ENCODE data around the gene TCEAL4. TPM values are rescaled to one million over a fixed set of nuclear protein-coding genes. Genes with fewer than 3 reads are reported as not detected.

The TCEAL4 gene
- polyA plus RNA-seq, 1 donor from 2014 or later: 26.0 TPM

DNA sequence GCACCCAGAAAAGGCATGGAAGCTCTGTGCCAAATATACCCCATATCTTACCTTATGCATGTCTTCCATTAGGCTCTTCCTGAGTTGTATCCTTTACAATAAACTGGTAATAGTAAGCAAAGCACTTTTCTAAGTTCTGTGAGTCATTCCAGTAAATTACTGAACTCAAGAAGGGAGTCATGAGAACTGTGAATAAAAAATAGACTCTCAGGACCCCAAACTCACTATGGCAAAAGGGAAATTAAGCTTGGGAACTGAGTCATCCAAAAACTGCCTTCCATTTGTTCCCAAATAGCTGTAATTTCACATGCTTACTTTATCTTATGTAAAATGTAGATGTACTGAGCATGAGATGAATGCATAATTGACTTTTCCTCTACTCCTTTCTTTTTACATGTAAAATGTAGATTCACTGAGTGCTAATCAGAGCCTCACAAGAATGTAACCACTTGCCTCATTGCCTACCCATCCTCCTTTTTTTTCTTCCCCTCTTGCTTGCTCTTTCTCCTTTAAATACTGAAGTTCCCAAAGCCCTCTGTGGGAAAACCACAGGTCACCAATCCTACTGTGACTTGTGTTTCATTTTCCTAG lies 30.6 kb downstream of the TCEAL4 start:
- no peak overlapping the region for H3K4me3 Mint-ChIP-seq
- H3K36me3 Mint-ChIP-seq: no peaks in the 10 kb centered on the region
- H3K27me3 Mint-ChIP-seq: no peaks in the 10 kb centered on the region

GRCh38 chrX:103616676-103617186 lies 31.4 kb downstream of the TCEAL4 start:
- Mint-ChIP-seq H3K4me3 (no peak overlapping the region), H3K4me1 (no peaks in the 10 kb centered on the region), H3K27ac (no peak overlapping the region), H3K27me3 (no peaks in the 10 kb centered on the region), H3K9me3 (peaks cover 0 to 3% (median 0%) of the 10 kb centered on the region in 3 donors), H3K36me3 (no peaks in the 10 kb centered on the region)

More for the DNA sequence above, 30.6 kb downstream of the TCEAL4 start:
- Mint-ChIP-seq H3K9me3 (peaks cover 0 to 3% (median 0%) of the 10 kb centered on the region in 3 donors), H3K27ac (no peak overlapping the region), H3K4me1 (no peaks in the 10 kb centered on the region)

- Mint-ChIP-seq H3K9me3 (peaks cover 0 to 4% (median 0%) of the 10 kb centered on the region in 3 donors), H3K4me3 (no peak overlapping the region), H3K27ac (no peak overlapping the region), H3K36me3 (no peaks in the 10 kb centered on the region), H3K27me3 (peaks cover 1% of the 10 kb centered on the region), H3K4me1 (peaks cover 5 to 9% (median 7%) of the 10 kb centered on the region in 3 donors)
These were observed 38.8 kb downstream of the TCEAL4 start for GRCh38 chrX:103624111-103624510.

DNA sequence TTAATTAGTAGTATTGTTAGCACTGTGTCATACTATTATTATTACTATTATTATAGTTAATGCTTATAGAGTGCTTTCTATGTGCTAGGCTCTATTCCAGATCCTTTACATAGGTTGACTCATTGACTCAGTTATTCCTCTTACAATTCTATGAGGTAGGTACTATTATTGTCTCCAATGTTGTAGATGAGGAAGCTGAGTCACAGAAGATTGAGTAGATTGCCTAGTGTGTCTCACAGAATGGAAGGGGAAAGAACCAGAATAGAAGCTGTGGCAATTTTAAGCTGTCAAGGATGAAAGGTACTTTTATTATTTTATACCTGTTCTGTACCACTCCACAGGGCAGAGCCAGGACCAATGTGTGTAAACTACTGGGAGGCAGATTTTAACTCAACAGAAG lies 41.5 kb downstream of the TCEAL4 start:
- Mint-ChIP-seq H3K27ac (no peak overlapping the region), H3K27me3 (peaks cover 1% of the 10 kb centered on the region), H3K4me1 (peaks cover 8 to 9% (median 9%) of the 10 kb centered on the region in 3 donors), H3K9me3 (peaks cover 0 to 4% (median 0%) of the 10 kb centered on the region in 3 donors), H3K4me3 (peak overlapping the region in 1 of 4 donors; percentile 58), H3K36me3 (no peaks in the 10 kb centered on the region)

GRCh38 chrX:103628386-103629317 lies 43.3 kb downstream of the TCEAL4 start, which contains the start of gene TCEAL1:
TSS of gene TCEAL1 (plus strand) at chrX:103628975. CDS start at chrX:103629917, 942 bp downstream.
- Mint-ChIP-seq H3K4me1 (peaks cover 8 to 9% (median 9%) of the 10 kb centered on the region in 3 donors), H3K4me3 (peak within 1 kb of the TSS; percentile 78 to 96 (median 92)), H3K27ac (peak within 1 kb of the TSS; percentile 71 to 92 (median 90))

DNA sequence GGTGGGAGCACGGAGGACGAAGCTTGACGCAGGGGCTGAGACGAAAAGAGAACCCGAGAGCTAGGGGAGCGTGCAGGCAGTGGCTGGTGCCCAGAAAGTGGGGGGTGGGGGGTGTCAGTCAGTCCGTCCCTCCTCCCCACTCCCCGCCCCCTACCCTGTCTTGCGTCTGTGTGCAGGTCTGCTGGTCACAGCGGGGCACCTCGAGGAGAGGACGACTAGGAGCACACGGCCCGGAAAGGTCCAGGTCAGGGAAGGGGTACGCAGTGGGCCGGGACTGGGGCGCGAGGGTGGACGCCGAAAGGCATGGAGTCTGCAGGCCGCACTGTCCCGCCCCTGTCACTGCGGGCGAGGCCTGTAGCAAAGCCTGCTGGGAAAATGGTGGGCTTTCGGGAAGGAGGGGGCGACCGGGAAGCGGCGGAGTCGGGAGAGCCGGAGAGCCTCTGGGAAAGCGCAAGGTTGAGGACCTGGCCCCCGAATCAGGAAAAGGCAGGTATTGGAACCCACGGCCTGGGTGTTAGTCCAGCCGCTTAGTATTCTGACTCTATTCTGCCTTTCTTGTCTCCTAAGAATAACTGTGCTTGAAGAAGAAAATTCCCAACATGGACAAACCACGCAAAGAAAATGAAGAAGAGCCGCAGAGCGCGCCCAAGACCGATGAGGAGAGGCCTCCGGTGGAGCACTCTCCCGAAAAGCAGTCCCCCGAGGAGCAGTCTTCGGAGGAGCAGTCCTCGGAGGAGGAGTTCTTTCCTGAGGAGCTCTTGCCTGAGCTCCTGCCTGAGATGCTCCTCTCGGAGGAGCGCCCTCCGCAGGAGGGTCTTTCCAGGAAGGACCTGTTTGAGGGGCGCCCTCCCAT lies 44.2 kb downstream of the TCEAL4 start:
- Mint-ChIP-seq H3K27ac (peak overlapping the region; percentile 54 to 92 (median 71)), H3K4me3 (peak overlapping the region; percentile 78 to 96 (median 92)), H3K4me1 (peaks cover 8 to 9% (median 9%) of the 10 kb centered on the region in 3 donors), H3K36me3 (no peaks in the 10 kb centered on the region), H3K9me3 (peaks cover 0 to 4% (median 0%) of the 10 kb centered on the region in 3 donors), H3K27me3 (peaks cover 1% of the 10 kb centered on the region)

More at GRCh38 chrX:103628386-103629317, 43.3 kb downstream of the TCEAL4 start, which contains the start of gene TCEAL1:
- H3K9me3 Mint-ChIP-seq: peaks cover 0 to 4% (median 0%) of the 10 kb centered on the region in 3 donors
- peaks cover 1% of the 10 kb centered on the region for H3K27me3 Mint-ChIP-seq
- H3K36me3 Mint-ChIP-seq: no peaks in the 10 kb centered on the region

- Mint-ChIP-seq H3K9me3 (peaks cover 0 to 4% (median 0%) of the 10 kb centered on the region in 3 donors), H3K27me3 (peaks cover 1% of the 10 kb centered on the region), H3K4me1 (peaks cover 8 to 9% (median 9%) of the 10 kb centered on the region in 3 donors), H3K27ac (peak overlapping the region in 2 of 3 donors; percentile 54 to 92), H3K36me3 (no peaks in the 10 kb centered on the region), H3K4me3 (peak overlapping the region in 3 of 4 donors; percentile 78 to 96 (median 91))
These were observed 44.8 kb downstream of the TCEAL4 start for GRCh38 chrX:103630171-103630511.

DNA sequence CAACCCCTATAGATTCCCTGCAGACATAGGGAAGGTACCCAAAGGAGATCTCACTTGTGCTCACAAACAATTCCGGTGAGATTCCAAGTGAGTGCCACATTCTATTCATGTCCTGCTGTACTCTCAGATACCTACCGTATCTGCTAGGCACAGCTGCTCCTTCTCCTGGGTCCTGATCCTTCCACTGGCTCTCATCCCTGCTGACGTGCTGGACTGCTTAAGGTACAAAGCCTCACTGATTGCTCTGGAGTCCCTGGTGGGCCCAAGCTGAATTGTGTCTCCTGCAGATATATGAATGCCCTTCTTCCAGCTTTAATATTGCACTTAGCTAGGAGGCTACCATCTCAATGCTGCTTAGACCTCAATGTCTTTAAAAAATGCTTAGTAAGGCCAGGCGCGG lies 45.8 kb downstream of the TCEAL4 start:
- peak overlapping the region in 1 of 4 donors; percentile 47 for H3K4me3 Mint-ChIP-seq
- peaks cover 0 to 4% (median 0%) of the 10 kb centered on the region in 3 donors for H3K9me3 Mint-ChIP-seq
- H3K4me1 Mint-ChIP-seq: peaks cover 5 to 9% (median 9%) of the 10 kb centered on the region in 3 donors
- H3K36me3 Mint-ChIP-seq: no peaks in the 10 kb centered on the region
- H3K27ac Mint-ChIP-seq: no peak overlapping the region
- peaks cover 1% of the 10 kb centered on the region for H3K27me3 Mint-ChIP-seq

- Mint-ChIP-seq H3K4me3 (no peak overlapping the region), H3K27me3 (peaks cover 1% of the 10 kb centered on the region), H3K27ac (no peak overlapping the region), H3K36me3 (no peaks in the 10 kb centered on the region), H3K9me3 (no peaks in the 10 kb centered on the region), H3K4me1 (no peaks in the 10 kb centered on the region)
These were observed 50.1 kb downstream of the TCEAL4 start for GRCh38 chrX:103635436-103635835.

Other genes starting within 250 kb of the TCEAL4 start
- gene TCEAL9, start 229.0 kb upstream of the TCEAL4 start, polyA plus RNA-seq: 1.3 TPM
- gene BEX3, start 209.0 kb upstream of the TCEAL4 start, polyA plus RNA-seq: 7.0 TPM
- not detected for gene RAB40A, start 66.0 kb upstream of the TCEAL4 start, polyA plus RNA-seq
- 8.7 TPM for gene TCEAL3, start 22.4 kb downstream of the TCEAL4 start, polyA plus RNA-seq
- 22.3 TPM for gene TCEAL1, start 43.5 kb downstream of the TCEAL4 start, polyA plus RNA-seq
- gene MORF4L2, start 101.2 kb downstream of the TCEAL4 start, polyA plus RNA-seq: 60.3 TPM
- gene TMEM31, start 125.4 kb downstream of the TCEAL4 start, polyA plus RNA-seq: not detected
- gene PLP1, start 191.3 kb downstream of the TCEAL4 start, polyA plus RNA-seq: not detected
- 0.39 TPM for gene RAB9B, start 246.7 kb downstream of the TCEAL4 start, polyA plus RNA-seq